CD4-positive, alpha-beta T cell treated with Interleukin-15 for 1 hour (primary cell): ENCODE data around the gene BPTF.
"Not testable (repeated sequence)": the region's sequence is repeated elsewhere in the genome, so short reads cannot be mapped to it uniquely, and the experiment has no call there.

ENCODE experiments used
- DNase-seq: peaks from one replicate; pipeline ENCODE4 v3.0.0-alpha.2; 2020

The BPTF gene

GRCh38 chr17:67836205-67836987 is 11.1 kb downstream of the BPTF start:
- no peak for DNase-seq

DNA sequence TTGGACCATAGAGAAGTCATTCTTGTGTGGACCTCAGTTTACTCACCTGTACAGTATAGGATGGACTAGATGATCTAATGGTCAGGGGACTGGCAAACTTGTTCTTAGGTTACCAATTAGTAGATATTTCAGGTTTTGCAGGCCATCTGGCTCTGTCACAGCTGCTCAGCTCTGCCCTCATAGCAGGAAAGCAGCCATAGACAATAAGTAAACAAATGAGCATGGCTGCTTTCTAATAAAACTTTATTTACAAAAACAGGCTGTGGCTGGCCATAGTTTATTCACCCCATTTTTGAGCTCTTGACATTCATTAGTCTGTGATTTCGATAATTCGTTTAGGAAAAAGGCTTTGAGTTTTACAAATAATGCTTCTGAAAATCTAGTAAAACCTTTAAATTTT is 12.7 kb downstream of the BPTF start:
- DNase-seq, result no peak

- DNase-seq, result no peak
These were observed 13.2 kb downstream of the BPTF start for GRCh38 chr17:67838538-67838937.

DNA sequence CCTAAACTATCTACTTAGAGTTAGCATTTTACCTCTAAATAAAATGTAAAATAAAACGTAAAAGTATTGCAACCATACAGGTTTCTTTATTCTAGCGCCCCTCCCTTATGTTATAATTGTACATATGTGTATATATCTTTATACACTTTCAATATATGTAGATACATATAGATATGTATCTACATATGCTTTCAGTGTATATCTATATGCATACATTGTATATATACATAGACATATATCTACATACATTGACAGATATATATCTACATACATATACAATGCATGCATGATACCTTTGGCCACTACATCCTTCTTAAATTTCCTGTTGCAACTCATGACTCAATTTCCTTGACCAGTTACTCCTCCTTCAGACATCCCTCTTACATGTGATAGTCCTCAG is 16.7 kb downstream of the BPTF start:
- no peak for DNase-seq

GRCh38 chr17:67842648-67843047 is 17.3 kb downstream of the BPTF start:
- DNase-seq, result no peak

DNA sequence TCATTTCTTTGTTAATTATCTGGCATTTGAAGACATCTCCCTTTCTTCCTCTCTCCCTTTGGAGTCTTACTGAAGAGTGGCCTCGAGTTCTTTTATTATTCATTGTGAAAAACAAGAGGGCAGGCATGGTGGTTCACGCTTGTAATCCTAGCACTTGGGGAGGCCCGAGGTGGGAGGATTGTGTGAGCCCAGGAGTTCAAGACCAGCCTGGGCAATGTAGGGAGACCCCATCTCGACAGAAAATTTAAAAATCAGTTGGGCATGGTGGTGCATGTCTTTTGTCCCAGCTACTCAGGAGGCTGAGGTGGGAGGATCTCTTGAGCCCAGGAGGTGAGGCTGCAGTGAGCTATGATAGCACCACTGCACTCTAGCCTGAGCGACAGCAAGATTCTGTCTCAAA is 20.1 kb downstream of the BPTF start:
- DNase-seq, result no peak

DNA sequence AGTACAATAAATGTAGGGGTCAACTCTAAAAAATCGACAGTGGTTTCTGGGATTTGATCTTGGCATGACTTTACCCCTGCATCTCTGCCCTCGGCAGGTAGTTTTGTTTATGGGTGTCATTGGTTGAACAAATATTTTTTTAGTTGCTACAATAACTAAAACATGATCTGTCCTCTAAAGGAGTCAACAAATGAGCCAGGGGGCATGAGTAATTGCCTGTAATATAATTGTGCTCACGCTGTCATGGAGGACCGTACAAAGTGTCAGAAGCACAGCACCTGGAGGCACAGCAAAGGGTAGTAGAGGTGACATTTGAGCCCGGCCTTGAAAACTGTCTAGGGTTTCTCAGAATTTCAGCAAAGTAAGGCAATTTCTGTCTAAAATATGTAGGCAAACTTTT is 22.9 kb downstream of the BPTF start:
- not testable (repeated sequence) for DNase-seq

DNA sequence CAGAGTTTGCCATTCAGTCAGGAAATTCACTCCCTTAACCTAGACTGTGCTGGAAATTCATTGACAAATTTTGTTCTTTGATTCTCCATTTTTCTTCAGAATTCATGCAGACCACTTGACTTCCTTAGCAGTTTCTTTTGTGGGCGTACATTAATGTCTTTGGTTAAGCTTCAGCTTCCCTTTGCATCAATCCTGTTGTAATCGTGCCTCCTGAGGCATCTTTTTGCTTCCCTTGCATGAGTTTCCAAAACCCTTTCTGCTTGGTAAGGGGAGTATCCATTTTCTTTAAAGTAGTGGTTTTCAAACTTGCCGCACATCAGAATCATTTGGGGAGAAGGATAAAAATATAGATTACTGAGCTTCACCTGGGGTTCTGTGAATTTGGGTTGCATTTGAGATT is 23.5 kb downstream of the BPTF start:
- DNase-seq, result not testable (repeated sequence)

DNA sequence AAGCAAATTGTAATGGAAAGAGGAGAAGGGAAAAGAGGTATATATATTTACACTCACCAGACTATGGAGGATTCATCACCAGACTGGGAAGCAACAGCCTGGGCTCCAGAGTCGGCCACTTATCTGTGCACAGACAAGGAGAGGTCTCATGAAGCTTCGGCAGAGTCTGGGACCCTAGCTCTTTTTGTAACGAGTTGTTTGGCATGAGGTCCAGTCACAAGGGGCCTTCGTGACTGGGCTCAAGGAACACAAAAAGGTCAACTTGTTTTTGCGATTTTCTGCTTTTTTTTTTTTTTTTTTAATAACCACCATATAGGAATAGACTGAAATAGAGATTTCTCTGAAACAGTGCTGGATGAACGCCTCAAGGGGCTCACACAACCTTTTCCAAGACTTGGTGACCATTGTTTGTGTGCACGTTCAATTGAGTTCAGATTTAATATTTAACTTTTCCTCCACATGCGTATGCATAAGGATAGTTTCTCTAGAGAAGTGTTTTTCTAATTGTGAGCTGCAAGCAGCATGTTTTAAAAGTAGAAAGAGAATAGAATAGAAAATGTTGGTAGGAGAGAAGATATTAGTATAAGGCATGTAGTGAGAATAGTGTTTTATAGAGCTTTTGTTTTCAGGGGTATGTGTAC is 25.8 kb downstream of the BPTF start:
- DNase-seq, result no peak

DNA sequence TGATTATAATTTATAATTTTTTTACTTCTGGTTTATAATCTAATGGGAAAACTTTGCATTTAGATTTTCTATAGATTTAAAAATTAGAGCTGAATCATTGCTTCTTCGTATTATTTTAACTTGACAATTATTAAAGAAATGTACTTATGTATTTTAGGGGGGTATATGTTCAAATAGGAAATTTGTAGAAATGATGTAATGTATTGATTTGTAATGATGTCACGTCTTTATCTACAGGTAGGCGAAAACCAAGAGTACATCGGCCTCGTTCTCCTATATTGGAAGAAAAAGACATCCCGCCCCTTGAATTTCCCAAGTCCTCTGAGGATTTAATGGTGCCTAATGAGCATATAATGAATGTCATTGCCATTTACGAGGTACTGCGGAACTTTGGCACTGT is 28.4 kb downstream of the BPTF start:
- no peak for DNase-seq

DNA sequence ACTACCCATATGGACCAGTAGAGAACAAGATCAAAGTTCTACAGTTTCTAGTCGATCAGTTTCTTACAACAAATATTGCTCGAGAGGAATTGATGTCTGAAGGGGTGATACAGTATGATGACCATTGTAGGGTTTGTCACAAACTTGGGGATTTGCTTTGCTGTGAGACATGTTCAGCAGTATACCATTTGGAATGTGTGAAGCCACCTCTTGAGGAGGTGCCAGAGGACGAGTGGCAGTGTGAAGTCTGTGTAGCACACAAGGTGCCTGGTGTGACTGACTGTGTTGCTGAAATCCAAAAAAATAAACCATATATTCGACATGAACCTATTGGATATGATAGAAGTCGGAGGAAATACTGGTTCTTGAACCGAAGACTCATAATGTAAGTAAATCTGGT is 29.1 kb downstream of the BPTF start:
- no peak for DNase-seq

DNA sequence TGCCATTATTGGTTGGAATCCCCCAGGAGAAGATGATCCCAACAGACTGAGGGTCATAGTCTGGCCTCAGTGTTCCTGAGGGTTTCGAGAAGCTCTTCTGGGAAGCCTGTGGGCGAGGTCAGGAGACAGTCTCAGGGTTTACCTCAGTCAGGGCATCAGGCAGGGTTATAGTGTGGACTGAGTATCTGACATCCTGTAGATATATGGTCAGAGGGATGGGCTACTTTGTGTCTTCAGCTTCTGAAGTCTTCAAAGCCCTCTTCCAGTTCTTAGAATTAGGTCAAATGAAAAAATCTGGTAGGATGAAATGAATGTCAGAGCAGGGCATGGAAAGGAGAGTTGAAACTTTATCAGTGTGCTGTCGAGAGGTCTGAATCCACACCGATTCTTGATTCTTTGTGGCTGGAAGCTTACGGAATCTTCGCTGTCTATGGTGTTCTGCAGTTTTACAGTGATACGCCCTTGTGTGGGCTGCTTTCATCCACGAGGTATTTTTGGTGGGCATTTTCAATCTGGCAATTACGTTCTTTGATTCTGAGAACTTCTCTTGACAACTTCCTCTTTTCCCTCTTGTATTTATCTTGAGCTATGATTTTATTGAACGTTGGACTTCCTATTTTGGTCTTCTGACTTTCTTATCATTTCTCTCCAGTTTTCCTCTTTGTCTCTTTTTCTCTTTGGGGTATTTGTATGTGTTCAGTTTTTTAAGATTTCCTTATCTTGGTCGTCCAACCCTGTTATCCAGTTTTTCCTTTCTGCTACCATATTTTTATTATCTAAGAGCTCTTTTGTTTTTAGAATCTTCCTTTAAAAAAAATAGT is 30.4 kb downstream of the BPTF start:
- no peak for DNase-seq

DNA sequence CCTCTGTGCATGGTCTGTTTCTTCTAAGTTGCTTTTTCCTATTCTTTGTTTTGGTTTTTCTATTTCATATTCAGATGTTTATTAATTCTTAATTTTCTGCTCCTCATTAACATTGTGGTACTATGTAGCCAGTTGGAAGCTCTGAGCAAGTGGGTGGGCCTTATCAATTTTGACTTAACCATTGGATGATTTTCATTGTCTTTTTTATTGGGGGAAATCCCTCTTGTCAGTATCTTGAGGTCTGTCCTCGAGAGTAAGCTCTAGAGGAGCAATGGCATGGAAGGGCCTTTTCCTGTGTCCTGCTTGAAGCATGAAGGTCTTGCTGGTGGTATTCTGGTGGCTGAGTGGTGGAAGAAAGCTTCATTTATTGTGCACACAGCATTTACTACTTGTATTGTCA is 31.1 kb downstream of the BPTF start:
- not testable (repeated sequence) for DNase-seq

DNA sequence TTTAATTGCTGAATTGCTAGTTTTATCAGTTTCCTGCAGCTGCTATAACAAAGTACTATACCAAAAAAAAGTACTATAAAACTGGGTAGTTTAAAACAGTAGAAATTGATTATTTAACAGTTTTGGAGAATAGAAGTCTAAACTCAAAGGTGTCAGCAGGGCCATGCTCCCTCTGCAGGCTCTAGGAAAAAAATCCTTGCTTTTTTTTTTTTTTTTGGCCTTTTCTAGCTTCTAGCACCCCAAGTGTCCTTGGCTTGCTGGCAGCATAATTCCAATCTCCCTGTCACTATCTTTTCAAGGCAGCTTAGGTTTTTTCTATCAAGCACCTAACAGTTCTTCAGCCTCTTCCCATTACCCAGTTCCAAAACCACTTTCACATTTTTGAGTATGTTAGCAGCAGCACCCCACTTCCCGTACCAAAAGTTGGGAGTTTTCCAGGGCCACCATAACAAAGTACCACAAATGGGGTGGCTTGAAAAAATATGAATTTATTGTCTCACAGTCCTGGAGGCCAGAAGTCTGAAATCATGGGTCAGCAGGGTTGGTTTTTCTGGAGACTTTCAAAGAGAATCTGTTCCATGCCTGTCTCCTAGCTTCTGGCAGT is 37.4 kb downstream of the BPTF start:
- DNase-seq, result no peak

GRCh38 chr17:67863624-67864247 is 38.4 kb downstream of the BPTF start:
- no peak for DNase-seq

GRCh38 chr17:67865438-67865837 is 40.1 kb downstream of the BPTF start:
- no peak for DNase-seq

- no peak for DNase-seq
These were observed 42.3 kb downstream of the BPTF start for GRCh38 chr17:67867591-67867990.

DNA sequence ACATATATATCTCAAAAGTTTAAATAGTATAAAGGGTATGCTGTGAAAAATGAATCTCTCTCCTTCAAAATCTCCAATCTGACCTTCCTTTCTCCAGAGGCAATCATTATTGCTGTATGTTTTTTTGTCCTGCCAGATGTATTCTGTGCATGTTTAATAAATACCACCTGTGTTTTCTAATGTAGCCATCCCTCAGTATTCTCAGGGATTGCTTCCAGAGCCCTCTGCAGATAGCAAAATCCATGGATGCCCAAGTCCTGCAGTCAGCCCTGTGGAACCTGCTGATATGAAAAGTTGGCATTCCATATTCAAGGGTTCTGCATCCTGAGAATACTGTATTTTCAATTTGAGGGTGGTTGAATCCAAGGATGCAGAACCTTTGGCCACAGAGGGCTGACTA is 42.9 kb downstream of the BPTF start:
- DNase-seq, result no peak

DNA sequence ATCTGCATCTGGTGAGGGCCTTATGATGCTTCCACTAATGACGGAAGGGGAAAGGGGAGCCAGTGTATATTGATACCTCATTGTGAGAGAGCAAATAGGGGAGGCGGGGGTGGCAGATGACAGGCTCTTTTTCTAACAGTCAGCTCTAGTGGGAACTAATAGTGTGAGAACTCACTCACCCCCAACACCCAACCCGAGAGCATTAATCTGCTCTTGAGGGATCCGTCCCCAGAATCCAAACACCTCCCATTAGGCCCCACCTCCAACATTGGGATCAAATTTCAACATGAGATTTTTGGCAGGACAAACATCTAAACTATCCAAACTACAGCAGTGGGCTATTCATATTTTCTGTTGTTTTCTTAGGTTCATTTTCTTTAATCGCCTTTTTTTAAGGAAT is 54.4 kb downstream of the BPTF start:
- no peak for DNase-seq

- no peak for DNase-seq
These were observed 55.8 kb downstream of the BPTF start for GRCh38 chr17:67881083-67881482.

GRCh38 chr17:67884741-67885140 is 59.4 kb downstream of the BPTF start:
- no peak for DNase-seq

DNA sequence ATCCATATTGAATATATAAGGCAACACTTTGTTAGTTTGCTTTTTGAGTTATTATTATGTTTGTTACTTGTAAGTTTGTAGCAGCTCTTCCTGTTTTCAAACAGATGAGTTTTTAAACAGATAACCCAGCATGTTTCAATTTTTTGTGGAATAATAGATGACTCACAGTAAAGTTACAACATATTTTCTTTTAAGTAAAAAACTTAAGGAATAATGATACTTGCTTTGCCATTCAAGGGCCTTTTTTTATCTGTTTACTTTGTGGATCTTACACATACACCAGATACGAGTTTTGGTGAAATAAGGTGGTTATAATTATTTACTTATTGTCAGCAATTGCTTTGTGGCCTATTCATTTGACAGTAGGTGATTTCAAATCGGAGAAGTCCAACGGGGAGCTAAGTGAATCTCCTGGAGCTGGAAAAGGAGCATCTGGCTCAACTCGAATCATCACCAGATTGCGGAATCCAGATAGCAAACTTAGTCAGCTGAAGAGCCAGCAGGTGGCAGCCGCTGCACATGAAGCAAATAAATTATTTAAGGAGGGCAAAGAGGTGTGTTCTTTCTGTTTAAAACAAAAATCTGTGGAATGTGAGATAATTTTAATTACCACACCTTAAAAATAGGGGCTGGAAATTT is 66.3 kb downstream of the BPTF start:
- DNase-seq, result no peak
